HepG2 (cell line): ENCODE data around the gene AHNAK. TPM values are rescaled to one million over a fixed set of nuclear protein-coding genes. Genes with fewer than 3 reads are reported as not detected.

ENCODE experiments used
- CAMTA2 ChIP-seq: sonication (generic); formaldehyde crosslinking; IDR thresholded peaks from 2 replicates; pipeline ENCODE4 v1.4.0; 2020; ENCODE audit warnings: mild to moderate bottlenecking, missing genetic modification reagents, borderline replicate concordance
- GATAD2A ChIP-seq: IDR thresholded peaks from 2 replicates; pipeline ENCODE4 v1.6.1; 2016
- GZF1 ChIP-seq: sonication (generic); formaldehyde crosslinking; IDR thresholded peaks from 2 replicates; pipeline ENCODE4 v1.5.1; 2020; ENCODE audit warnings: mild to moderate bottlenecking, missing genetic modification reagents
- HHEX ChIP-seq: IDR thresholded peaks from 2 replicates; pipeline ENCODE4 v1.6.1; 2016; ENCODE audit warnings: control low read depth
- HNF4A ChIP-seq: sonication (generic); formaldehyde crosslinking; IDR thresholded peaks from 2 replicates; pipeline ENCODE4 v1.4.0; 2020; ENCODE audit warnings: missing genetic modification reagents
- HNF4G ChIP-seq, 2 experiments: sonication (generic) in 1 of 2; formaldehyde crosslinking in 1 of 2; IDR thresholded peaks; 2 replicates each; pipeline versions ENCODE4 v1.4.0 to v1.6.1; 2011 to 2020; ENCODE audit warnings: borderline replicate concordance in 2 of 2, low read depth in 2 of 2, mild to moderate bottlenecking in 2 of 2, low read length in 1 of 2, missing genetic modification reagents in 1 of 2, moderate library complexity in 1 of 2
- MBNL3 ChIP-seq: fragments of 250-450 bp; sonication (Bioruptor Pico); conservative IDR thresholded peaks from 2 replicates; pipeline ENCODE4 v1.8.0; 2022; ENCODE audit warnings: mild to moderate bottlenecking, inconsistent platforms
- MTA1 ChIP-seq: sonication (generic); formaldehyde crosslinking; IDR thresholded peaks from 2 replicates; pipeline ENCODE4 v1.4.0; 2020; ENCODE audit warnings: missing genetic modification reagents, mild to moderate bottlenecking, borderline replicate concordance
- MTERF4 ChIP-seq: sonication (generic); formaldehyde crosslinking; IDR thresholded peaks from 2 replicates; pipeline ENCODE4 v1.8.0; 2023; ENCODE audit warnings: mild to moderate bottlenecking, missing genetic modification reagents
- MXD4 ChIP-seq: IDR thresholded peaks from 2 replicates; pipeline ENCODE4 v1.6.1; 2016; ENCODE audit warnings: mild to moderate bottlenecking, missing biosample characterization, missing genetic modification reagents
- SOX5 ChIP-seq: IDR thresholded peaks from 2 replicates; pipeline ENCODE4 v1.6.1; 2016; ENCODE audit warnings: borderline replicate concordance
- SUZ12 ChIP-seq: fragments of 150-350 bp; IDR thresholded peaks from 2 replicates; pipeline ENCODE4 v1.6.1; 2014; ENCODE audit warnings: low read depth, low read length
- TBX2 ChIP-seq: sonication (generic); formaldehyde crosslinking; IDR thresholded peaks from 2 replicates; pipeline ENCODE4 v1.5.0; 2020; ENCODE audit warnings: missing genetic modification reagents, mild to moderate bottlenecking, borderline replicate concordance
- YEATS2 ChIP-seq: sonication (generic); formaldehyde crosslinking; IDR thresholded peaks from 2 replicates; pipeline ENCODE4 v1.4.0; 2020; ENCODE audit warnings: missing genetic modification reagents, borderline replicate concordance
- ZBTB7A ChIP-seq: sonication (generic); formaldehyde crosslinking; IDR thresholded peaks from 2 replicates; pipeline ENCODE4 v1.8.0; 2022; ENCODE audit warnings: mild to moderate bottlenecking, missing genetic modification reagents
- ZFP1 ChIP-seq: IDR thresholded peaks from 2 replicates; pipeline ENCODE4 v1.6.1; 2016
- ZNF350 ChIP-seq: sonication (generic); formaldehyde crosslinking; IDR thresholded peaks from 2 replicates; pipeline ENCODE4 v1.4.0; 2020; ENCODE audit warnings: mild to moderate bottlenecking, low read depth, missing genetic modification reagents, borderline replicate concordance
- ZNF382 ChIP-seq: sonication (generic); formaldehyde crosslinking; IDR thresholded peaks from 2 replicates; pipeline ENCODE4 v1.5.0; 2020; ENCODE audit warnings: missing genetic modification reagents, mild to moderate bottlenecking, borderline replicate concordance
- ZNF549 ChIP-seq: sonication (generic); formaldehyde crosslinking; IDR thresholded peaks from 2 replicates; pipeline ENCODE4 v1.5.0; 2020; ENCODE audit warnings: missing genetic modification reagents
- ZNF564 ChIP-seq: sonication (generic); formaldehyde crosslinking; IDR thresholded peaks from 2 replicates; pipeline ENCODE4 v1.8.1; 2023; ENCODE audit warnings: mild to moderate bottlenecking, missing genetic modification reagents
- ZNF644 ChIP-seq: IDR thresholded peaks from 2 replicates; pipeline ENCODE4 v1.6.1; 2016; ENCODE audit warnings: low read depth
- polyA plus RNA-seq, 8 experiments: library from polyadenylated mRNA; depleted of rRNA in 3 of 8; stranded (reverse) in 7 of 8; unstranded in 1 of 8; fragments of >200 nt; fragmentation: Illumina TruSeq in 4 of 8; extraction: Trizol in 4 of 8; gene quantifications; 2 replicates each; pipeline versions ENCODE4 v1.2.1 to v1.2.3, GENCODE V29; 2011 to 2016; ENCODE audit warnings: low read depth in 4 of 8, missing spikeins in 1 of 8, mixed read lengths in 1 of 8; ENCODE audit not compliant: insufficient read depth in 1 of 8
- total RNA-seq, 5 experiments: library from RNA; depleted of rRNA; stranded (reverse); fragments of >200 nt; fragmentation: Illumina TruSeq; extraction: Trizol; gene quantifications; 2 replicates each; pipeline ENCODE4 v1.2.3, GENCODE V29; 2016; ENCODE audit warnings: low read depth in 1 of 5
- TF ChIP-seq, protein P1 (sequence below): sonication (generic); formaldehyde crosslinking; IDR thresholded peaks from 2 replicates; pipeline ENCODE4 v1.4.0; 2020; ENCODE audit warnings: missing genetic modification reagents
- TF ChIP-seq, protein P2 (sequence below): sonication (generic); formaldehyde crosslinking; IDR thresholded peaks from 2 replicates; pipeline ENCODE4 v1.5.0; 2020; ENCODE audit warnings: missing genetic modification reagents
- TF ChIP-seq, protein P3 (sequence below): sonication (generic); formaldehyde crosslinking; IDR thresholded peaks from 2 replicates; pipeline ENCODE4 v1.4.0; 2020; ENCODE audit warnings: missing genetic modification reagents
- TF ChIP-seq, protein P4 (sequence below): sonication (generic); formaldehyde crosslinking; IDR thresholded peaks from 2 replicates; pipeline ENCODE4 v1.5.1; 2020; ENCODE audit warnings: mild to moderate bottlenecking, missing genetic modification reagents, borderline replicate concordance

Gene AHNAK
- total and polyA plus RNA-seq, 2 of the 13 experiments (the other 11 are each of a cell fraction or from before 2014, with no cell fraction given): 23.4 to 25.0 TPM

GRCh38 chr11:62508336-62509058, 38.1 kb downstream of the AHNAK start (continued):
- TF ChIP-seq, protein P1, sequence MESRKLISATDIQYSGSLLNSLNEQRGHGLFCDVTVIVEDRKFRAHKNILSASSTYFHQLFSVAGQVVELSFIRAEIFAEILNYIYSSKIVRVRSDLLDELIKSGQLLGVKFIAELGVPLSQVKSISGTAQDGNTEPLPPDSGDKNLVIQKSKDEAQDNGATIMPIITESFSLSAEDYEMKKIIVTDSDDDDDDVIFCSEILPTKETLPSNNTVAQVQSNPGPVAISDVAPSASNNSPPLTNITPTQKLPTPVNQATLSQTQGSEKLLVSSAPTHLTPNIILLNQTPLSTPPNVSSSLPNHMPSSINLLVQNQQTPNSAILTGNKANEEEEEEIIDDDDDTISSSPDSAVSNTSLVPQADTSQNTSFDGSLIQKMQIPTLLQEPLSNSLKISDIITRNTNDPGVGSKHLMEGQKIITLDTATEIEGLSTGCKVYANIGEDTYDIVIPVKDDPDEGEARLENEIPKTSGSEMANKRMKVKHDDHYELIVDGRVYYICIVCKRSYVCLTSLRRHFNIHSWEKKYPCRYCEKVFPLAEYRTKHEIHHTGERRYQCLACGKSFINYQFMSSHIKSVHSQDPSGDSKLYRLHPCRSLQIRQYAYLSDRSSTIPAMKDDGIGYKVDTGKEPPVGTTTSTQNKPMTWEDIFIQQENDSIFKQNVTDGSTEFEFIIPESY: 0 out of 2 replicates have a peak, but pooled peaks have one; percentile 15
- TF ChIP-seq MBNL3 (CRISPR knock-in tag) (no peak), TBX2 (CRISPR knock-in tag) (peak; percentile 55), ZBTB7A (CRISPR knock-in tag) (no peak), ZNF350 (CRISPR knock-in tag) (no peak), MTERF4 (CRISPR knock-in tag) (no peak), ZNF644 (peak; percentile 58; the same call in 1 of the 2 replicates), MTA1 (CRISPR knock-in tag) (peak; percentile 52; the same call in 1 of the 2 replicates), ZNF382 (CRISPR knock-in tag) (no peak), YEATS2 (CRISPR knock-in tag) (peak; percentile 54; the same call in 1 of the 2 replicates), MXD4 (CRISPR knock-in tag) (peak; percentile 59; the same call in 1 of the 2 replicates), SUZ12 (no peak), ZFP1 (no peak), HHEX (CRISPR knock-in tag) (no peak), GATAD2A (CRISPR knock-in tag) (peak; percentile 56; the same call in 1 of the 2 replicates), HNF4G (IDR thresholded peaks at IDR 0.05; ENCODE audit: borderline replicate concordance, low read depth, low read length) (no peak), HNF4G (CRISPR knock-in tag; IDR thresholded peaks at IDR 0.05; ENCODE audit: borderline replicate concordance, low read depth) (no peak), ZNF564 (CRISPR knock-in tag) (peak; percentile 43; the same call in 1 of the 2 replicates), GZF1 (CRISPR knock-in tag) (no peak), SOX5 (CRISPR knock-in tag) (peak; percentile 27; the same call in 1 of the 2 replicates), ZNF549 (CRISPR knock-in tag) (no peak), CAMTA2 (no peak), HNF4A (peak; percentile 8; the same call in 1 of the 2 replicates)
- TF ChIP-seq, protein P2, sequence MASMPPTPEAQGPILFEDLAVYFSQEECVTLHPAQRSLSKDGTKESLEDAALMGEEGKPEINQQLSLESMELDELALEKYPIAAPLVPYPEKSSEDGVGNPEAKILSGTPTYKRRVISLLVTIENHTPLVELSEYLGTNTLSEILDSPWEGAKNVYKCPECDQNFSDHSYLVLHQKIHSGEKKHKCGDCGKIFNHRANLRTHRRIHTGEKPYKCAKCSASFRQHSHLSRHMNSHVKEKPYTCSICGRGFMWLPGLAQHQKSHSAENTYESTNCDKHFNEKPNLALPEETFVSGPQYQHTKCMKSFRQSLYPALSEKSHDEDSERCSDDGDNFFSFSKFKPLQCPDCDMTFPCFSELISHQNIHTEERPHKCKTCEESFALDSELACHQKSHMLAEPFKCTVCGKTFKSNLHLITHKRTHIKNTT: no peak
- TF ChIP-seq, protein P3, sequence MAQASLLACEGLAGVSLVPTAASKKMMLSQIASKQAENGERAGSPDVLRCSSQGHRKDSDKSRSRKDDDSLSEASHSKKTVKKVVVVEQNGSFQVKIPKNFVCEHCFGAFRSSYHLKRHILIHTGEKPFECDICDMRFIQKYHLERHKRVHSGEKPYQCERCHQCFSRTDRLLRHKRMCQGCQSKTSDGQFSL (CRISPR knock-in tag): no peak
- TF ChIP-seq, protein P4, sequence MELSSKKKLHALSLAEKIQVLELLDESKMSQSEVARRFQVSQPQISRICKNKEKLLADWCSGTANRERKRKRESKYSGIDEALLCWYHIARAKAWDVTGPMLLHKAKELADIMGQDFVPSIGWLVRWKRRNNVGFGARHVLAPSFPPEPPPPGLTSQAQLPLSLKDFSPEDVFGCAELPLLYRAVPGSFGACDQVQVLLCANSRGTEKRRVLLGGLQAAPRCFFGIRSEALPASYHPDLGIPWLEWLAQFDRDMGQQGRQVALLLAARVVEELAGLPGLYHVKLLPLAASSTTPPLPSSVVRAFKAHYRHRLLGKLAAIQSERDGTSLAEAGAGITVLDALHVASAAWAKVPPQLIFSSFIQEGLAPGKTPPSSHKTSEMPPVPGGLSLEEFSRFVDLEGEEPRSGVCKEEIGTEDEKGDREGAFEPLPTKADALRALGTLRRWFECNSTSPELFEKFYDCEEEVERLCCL (CRISPR knock-in tag): no peak
